H1 (cell line): ENCODE measurements around the gene ID2. TPM values are rescaled to one million over a fixed set of nuclear protein-coding genes. Genes with fewer than 3 reads are reported as not detected.

Source experiments
- CTCF ChIA-PET: fragments of 300-600 bp; sonication (Branson Sonifier 250); formaldehyde crosslinking; loops from one replicate; lab custom pipeline; 2021; ENCODE audit not compliant: partially characterized antibody; lab: Charles Lee
- POLR2A ChIA-PET: fragments of 300-600 bp; sonication (Branson Sonifier 250); formaldehyde crosslinking; loops from one replicate; lab custom pipeline; 2021; ENCODE audit warnings: inconsistent platforms; ENCODE audit not compliant: partially characterized antibody; lab: Charles Lee
- DNase-seq, 2 experiments: peaks; one replicate each; pipeline versions ENCODE4 v3.0.0 to v3.0.0-alpha.2; 2010 to 2022; ENCODE audit warnings: low spot score in 2 of 2, low read depth in 1 of 2, mixed read lengths in 1 of 2
- FAIRE-seq: peaks from 2 replicates; lab custom pipeline; 2011; peaks lifted over from hg19 to GRCh38; lab: Jason Lieb, UNC
- H2AFZ ChIP-seq: 2 replicates; pipeline ENCODE4 v1.8.1; 2012; ENCODE audit warnings: low read length, inconsistent platforms
- H2AK5ac ChIP-seq: 2 replicates; pipeline ENCODE4 v1.6.1; 2013; ENCODE audit warnings: low read depth, low read length
- H2BK120ac ChIP-seq: replicated peaks from 2 replicates; pipeline ENCODE3; 2013; ENCODE audit warnings: low read depth, low read length, inconsistent platforms
- H2BK12ac ChIP-seq: 2 replicates; pipeline ENCODE4 v1.6.1; 2013; ENCODE audit warnings: low read depth, low read length
- H2BK15ac ChIP-seq: 2 replicates; pipeline ENCODE4 v1.6.1; 2013; ENCODE audit warnings: low read length
- H2BK20ac ChIP-seq: 2 replicates; pipeline ENCODE4 v1.6.1; 2013; ENCODE audit warnings: low read length
- H2BK5ac ChIP-seq: 2 replicates; pipeline ENCODE4 v1.6.1; 2013; ENCODE audit warnings: low read depth, low read length
- H3K14ac ChIP-seq: 2 replicates; pipeline ENCODE4 v1.6.1; 2013; ENCODE audit warnings: inconsistent platforms; ENCODE audit not compliant: insufficient read length
- H3K18ac ChIP-seq: 2 replicates; pipeline ENCODE4 v1.6.1; 2013; ENCODE audit warnings: low read length; ENCODE audit errors: extremely low read depth
- H3K23ac ChIP-seq: 2 replicates; pipeline ENCODE4 v1.6.1; 2013; ENCODE audit warnings: inconsistent platforms; ENCODE audit not compliant: insufficient read length
- H3K23me2 ChIP-seq: 2 replicates; pipeline ENCODE4 v1.6.1; 2013; ENCODE audit warnings: low read depth, low read length
- H3K27ac ChIP-seq: 2 replicates; pipeline ENCODE4 v1.6.1; 2011; ENCODE audit warnings: low read depth, low read length, inconsistent platforms
- H3K27me3 ChIP-seq, 4 experiments: replicated peaks in 1 of 4; 1 replicate in 1 of 4; 2 replicates in 3 of 4; pipeline versions ENCODE4 v1.6.1 to v1.8.1; 2011 to 2013; ENCODE audit warnings: low read length in 3 of 4, mild to moderate bottlenecking in 3 of 4, inconsistent platforms in 2 of 4, mixed read lengths in 2 of 4, moderate library complexity in 1 of 4; ENCODE audit not compliant: control insufficient read depth in 3 of 4, insufficient read depth in 3 of 4; ENCODE audit errors: extremely low read depth in 1 of 4
- H3K36me3 ChIP-seq, 4 experiments: 2 replicates each; pipeline versions ENCODE4 v1.6.1 to v1.8.1; 2011 to 2013; ENCODE audit warnings: mild to moderate bottlenecking in 4 of 4, low read length in 3 of 4, moderate library complexity in 2 of 4, control low read depth in 1 of 4, inconsistent platforms in 1 of 4; ENCODE audit not compliant: insufficient read depth in 4 of 4, control insufficient read depth in 2 of 4
- H3K4ac ChIP-seq: replicated peaks from 2 replicates; pipeline ENCODE3; 2013; ENCODE audit warnings: low read length, low read depth, mixed read lengths, inconsistent platforms; ENCODE audit not compliant: insufficient read length
- H3K4me1 ChIP-seq, 4 experiments: replicated peaks in 1 of 4; 1 replicate in 1 of 4; 2 replicates in 3 of 4; pipeline versions ENCODE4 v1.6.1 to v1.8.1; 2011 to 2013; ENCODE audit warnings: low read length in 3 of 4, inconsistent platforms in 2 of 4, mixed read lengths in 1 of 4; ENCODE audit not compliant: insufficient read depth in 4 of 4, control insufficient read depth in 3 of 4
- H3K4me2 ChIP-seq, 2 experiments: 2 replicates each; pipeline versions ENCODE4 v1.6.1 to v1.8.1; 2011 to 2013; ENCODE audit warnings: low read depth in 2 of 2, low read length in 2 of 2, control low read depth in 1 of 2, inconsistent platforms in 1 of 2, mild to moderate bottlenecking in 1 of 2; ENCODE audit not compliant: insufficient read depth in 1 of 2
- H3K4me3 ChIP-seq, 4 experiments: fragments of 200-600, 300-600 bp in 1 of 4; sonication (generic), shearing (Covaris generic), sonication (Bioruptor Twin) in 1 of 4; 2 replicates each; pipeline versions ENCODE4 v1.5.1 to v1.8.1; 2011 to 2016; ENCODE audit warnings: low read length in 4 of 4, low read depth in 3 of 4, control low read depth in 2 of 4, inconsistent platforms in 2 of 4, mild to moderate bottlenecking in 2 of 4, mixed read lengths in 1 of 4, moderate library complexity in 1 of 4; ENCODE audit not compliant: insufficient read depth in 2 of 4; ENCODE audit errors: extremely low read depth in 1 of 4
- H3K56ac ChIP-seq: replicated peaks from 2 replicates; pipeline ENCODE3; 2013; ENCODE audit warnings: low read depth, mild to moderate bottlenecking, mixed read lengths, low read length, inconsistent platforms; ENCODE audit not compliant: insufficient read length
- H3K79me1 ChIP-seq: 2 replicates; pipeline ENCODE4 v1.6.1; 2013; ENCODE audit warnings: low read depth, low read length, control low read depth
- H3K79me2 ChIP-seq, 2 experiments: 2 replicates each; pipeline versions ENCODE4 v1.6.1 to v1.8.1; 2012 to 2013; ENCODE audit warnings: low read length in 2 of 2, mild to moderate bottlenecking in 2 of 2, inconsistent platforms in 1 of 2; ENCODE audit not compliant: insufficient read depth in 2 of 2, control insufficient read depth in 1 of 2
- H3K9ac ChIP-seq, 4 experiments: replicated peaks in 1 of 4; 1 replicate in 1 of 4; 2 replicates in 3 of 4; pipeline versions ENCODE4 v1.6.1 to v1.8.1; 2011 to 2013; ENCODE audit warnings: low read depth in 3 of 4, low read length in 3 of 4, control low read depth in 2 of 4, mild to moderate bottlenecking in 2 of 4, moderate library complexity in 2 of 4, inconsistent platforms in 1 of 4; ENCODE audit errors: extremely low read depth in 1 of 4
- H3K9me3 ChIP-seq, 2 experiments: 2 replicates each; pipeline versions ENCODE4 v1.6.1 to v1.8.1; 2012 to 2013; ENCODE audit warnings: mild to moderate bottlenecking in 2 of 2, moderate library complexity in 2 of 2, control low read depth in 1 of 2, inconsistent platforms in 1 of 2, low read depth in 1 of 2, low read length in 1 of 2, mixed read lengths in 1 of 2; ENCODE audit not compliant: insufficient read depth in 2 of 2
- H4K20me1 ChIP-seq, 2 experiments: replicated peaks in 1 of 2; 2 replicates each; pipeline versions ENCODE3 to v1.8.1; 2011 to 2013; ENCODE audit warnings: inconsistent platforms in 2 of 2, low read length in 2 of 2, mild to moderate bottlenecking in 1 of 2; ENCODE audit not compliant: insufficient read depth in 2 of 2, control insufficient read depth in 1 of 2
- H4K5ac ChIP-seq: 2 replicates; pipeline ENCODE4 v1.6.1; 2013; ENCODE audit warnings: low read length, low read depth, mixed read lengths, inconsistent platforms; ENCODE audit not compliant: insufficient read length
- H4K8ac ChIP-seq: 2 replicates; pipeline ENCODE4 v1.8.0; 2013; ENCODE audit warnings: mild to moderate bottlenecking, moderate library complexity, low read length, inconsistent platforms; ENCODE audit not compliant: insufficient read depth; ENCODE audit errors: extremely low read depth
- H4K91ac ChIP-seq: replicated peaks from 2 replicates; pipeline ENCODE3; 2013; ENCODE audit warnings: low read length, mixed read lengths, inconsistent platforms; ENCODE audit not compliant: insufficient read length
- ATF3 ChIP-seq: IDR thresholded peaks from 2 replicates; pipeline ENCODE4 v1.6.1; 2011; ENCODE audit warnings: low read depth, mild to moderate bottlenecking, low read length; ENCODE audit not compliant: insufficient read depth
- CREB1 ChIP-seq: IDR thresholded peaks from 2 replicates; pipeline ENCODE4 v1.6.1; 2012; ENCODE audit warnings: inconsistent platforms
- CTBP2 ChIP-seq: IDR thresholded peaks from 2 replicates; pipeline ENCODE4 v1.7.0; 2011; ENCODE audit warnings: borderline replicate concordance, mild to moderate bottlenecking, moderate library complexity, mixed read lengths, low read length; ENCODE audit not compliant: insufficient read depth, insufficient read length
- GABPA ChIP-seq: IDR thresholded peaks from 2 replicates; pipeline ENCODE4 v1.6.1; 2011; ENCODE audit warnings: mild to moderate bottlenecking, low read length, moderate library complexity, borderline replicate concordance; ENCODE audit not compliant: insufficient read depth
- GTF2F1 ChIP-seq: IDR thresholded peaks from 2 replicates; pipeline ENCODE4 v1.6.1; 2012; ENCODE audit warnings: low read depth, low read length, improper control_type of control experiment, borderline replicate concordance
- JUND ChIP-seq: IDR thresholded peaks from 2 replicates; pipeline ENCODE4 v1.6.1; 2011; ENCODE audit warnings: mild to moderate bottlenecking, improper control_type of control experiment, low read length
- KDM4A ChIP-seq: IDR thresholded peaks from one replicate; pipeline ENCODE4 v1.7.1; 2012; ENCODE audit warnings: low read depth, mild to moderate bottlenecking, moderate library complexity, low read length, inconsistent platforms; ENCODE audit not compliant: severe bottlenecking
- POLR2AphosphoS5 ChIP-seq: IDR thresholded peaks from 2 replicates; pipeline ENCODE4 v1.6.1; 2011; ENCODE audit warnings: low read depth, low read length
- POU5F1 ChIP-seq: IDR thresholded peaks from 2 replicates; pipeline ENCODE4 v1.6.1; 2011; ENCODE audit warnings: low read depth, mild to moderate bottlenecking, low read length, moderate library complexity
- RFX5 ChIP-seq: IDR thresholded peaks from 2 replicates; pipeline ENCODE4 v1.6.1; 2011; ENCODE audit warnings: low read depth, low read length, improper control_type of control experiment, borderline replicate concordance
- SP1 ChIP-seq: IDR thresholded peaks from 2 replicates; pipeline ENCODE4 v1.6.1; 2011; ENCODE audit warnings: low read depth, low read length
- SP2 ChIP-seq: IDR thresholded peaks from 2 replicates; pipeline ENCODE4 v1.6.1; 2012; ENCODE audit warnings: mild to moderate bottlenecking, low read length, inconsistent platforms
- WGBS, 2 experiments: shearing (Covaris generic) in 1 of 2; methylation state at CpG; one replicate each; pipeline versions ENCODE4 v1.1.6 to v1.1.7; 2013 to 2015; ENCODE audit warnings: low lambda C conversion rate in 2 of 2, mixed read lengths in 2 of 2, inconsistent platforms in 1 of 2, low coverage in 1 of 2, missing lambda C conversion rate in 1 of 2; ENCODE audit not compliant: insufficient replicate concordance in 2 of 2, insufficient coverage in 1 of 2, insufficient read length in 1 of 2; ENCODE audit errors: extremely low coverage in 1 of 2, missing lambda C conversion rate in 1 of 2; 5-methylcytosine and 5-hydroxymethylcytosine counted together
- polyA plus RNA-seq, 7 experiments: library from polyadenylated mRNA; depleted of rRNA in 3 of 7; stranded (reverse) in 5 of 7; unstranded in 2 of 7; fragments of >200 nt in 5 of 7; fragments of 200-250 nt in 2 of 7; gene quantifications; 1 replicate in 5 of 7; 2 replicates in 1 of 7; 4 replicates in 1 of 7; pipeline versions ENCODE4 v1.2.1 to v1.2.3, GENCODE V29; 2011 to 2013; ENCODE audit warnings: missing spikeins in 2 of 7, mixed read lengths in 2 of 7
- total RNA-seq: library from RNA; stranded (reverse); fragmentation: NEBNext Ultra II Directional; extraction: Animal tissue kit (Norgen Biotek cat#: 25700); gene quantifications from 2 replicates; pipeline ENCODE4 v1.2.1, GENCODE V29; 2021

The ID2 gene
- total and polyA plus RNA-seq, 2 of the 8 experiments (the other 6 are each of a cell fraction or from before 2014, with no cell fraction given), result 36.7 to 214 TPM

- Histone ChIP-seq H3K14ac (no peak overlapping the region), H2AK5ac (no peak overlapping the region), H3K4ac (no peak overlapping the region), H4K8ac (no peak overlapping the region), H3K4me3 (no peak overlapping the region), H3K36me3 (no peaks in the 10 kb centered on the region), H3K56ac (no peak overlapping the region), H2BK5ac (no peak overlapping the region), H4K20me1 (no peaks in the 10 kb centered on the region), H3K23me2 (no peaks in the 10 kb centered on the region), H2BK20ac (no peak overlapping the region), H3K27me3 (no peaks in the 10 kb centered on the region), H3K9me3 (peaks cover 3 to 13% of the 10 kb centered on the region in 2 experiments; a peak in 2 of 4 replicates), H3K9ac (no peak overlapping the region), H2BK15ac (no peak overlapping the region), H3K4me1 (no peaks in the 10 kb centered on the region; a peak in 2 of 7 replicates), H3K79me1 (no peaks in the 10 kb centered on the region), H3K27ac (no peak overlapping the region), H3K4me2 (no peak overlapping the region), H4K5ac (no peak overlapping the region), H2BK120ac (no peak overlapping the region), H3K18ac (no peak overlapping the region), H3K79me2 (no peaks in the 10 kb centered on the region), H2BK12ac (no peak overlapping the region), H2AFZ (no peak overlapping the region), H3K23ac (no peak overlapping the region), H4K91ac (no peak overlapping the region)
- WGBS, 2 experiments, result 60% methylated on average over 6 of the region's 6 CpGs; no CpG with 5 or more reads in 1 of the 2 experiments
- CTCF ChIA-PET, result no interaction called here
- no peak for TF ChIP-seq SP1
- TF ChIP-seq CTBP2, result no peak
- no peak for TF ChIP-seq RFX5
- TF ChIP-seq POU5F1, result no peak
- TF ChIP-seq GTF2F1, result no peak
- no peak for TF ChIP-seq CREB1
- TF ChIP-seq SP2, result no peak
- no peak for TF ChIP-seq POLR2AphosphoS5
- no peak for TF ChIP-seq KDM4A
- no peak for TF ChIP-seq GABPA
- no peak for TF ChIP-seq ATF3
- no peak for TF ChIP-seq JUND
- POLR2A ChIA-PET, result no interaction called here
- DNase-seq (no peak), FAIRE-seq (no peak)
Observed at GRCh38 chr2:8649718-8650117, 32.1 kb upstream of the ID2 start.
